Fibroblast of villous mesenchyme (primary cell): ENCODE data around the gene SMAD6. TPM values are rescaled to one million over a fixed set of nuclear protein-coding genes. Genes with fewer than 3 reads are reported as not detected.
A peak's percentile ranks its signal among the peaks of the same experiment; 100 is the strongest.

Experiments used
- DNase-seq: peaks from one replicate; pipeline ENCODE4 v3.0.0-alpha.2; 2010; ENCODE audit warnings: low read depth
- H3K4me3 ChIP-seq: 2 replicates; pipeline ENCODE4 v1.5.1; 2011; ENCODE audit warnings: low read depth, mild to moderate bottlenecking, low read length
- total RNA-seq: library from RNA; depleted of rRNA; stranded (reverse); fragments of >200 nt; gene quantifications from 2 replicates; pipeline ENCODE4 v1.2.3, GENCODE V29; 2012
- TF ChIP-seq, protein P1 (sequence below): IDR thresholded peaks from 2 replicates; pipeline ENCODE4 v1.5.1; 2012; ENCODE audit warnings: low read depth, mild to moderate bottlenecking, low read length; ENCODE audit not compliant: insufficient read depth

SMAD6 gene
- total RNA-seq, 1 donor = 3.0 TPM

DNA sequence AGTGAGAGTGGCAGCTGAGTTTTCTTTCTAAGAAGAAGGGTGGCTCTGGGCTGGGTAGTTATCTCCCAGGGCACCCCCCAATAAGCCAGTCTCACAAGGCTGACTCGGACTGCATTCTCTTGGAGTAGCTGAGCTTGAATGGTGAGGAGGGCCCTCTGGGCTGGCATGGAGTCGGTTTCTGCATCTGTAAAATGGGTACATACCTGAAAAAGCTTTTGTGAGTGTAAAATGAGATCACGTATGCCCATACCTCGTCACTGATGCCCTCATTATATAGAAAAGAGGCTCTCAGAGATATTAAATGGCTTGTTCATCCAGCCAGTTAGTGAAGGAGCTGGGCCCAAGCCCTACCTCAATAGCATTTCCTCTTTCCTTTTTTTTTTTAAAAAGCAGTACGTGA, 41.2 kb downstream of the SMAD6 start:
- H3K4me3 ChIP-seq = no peak overlapping the region
- TF ChIP-seq, protein P1, sequence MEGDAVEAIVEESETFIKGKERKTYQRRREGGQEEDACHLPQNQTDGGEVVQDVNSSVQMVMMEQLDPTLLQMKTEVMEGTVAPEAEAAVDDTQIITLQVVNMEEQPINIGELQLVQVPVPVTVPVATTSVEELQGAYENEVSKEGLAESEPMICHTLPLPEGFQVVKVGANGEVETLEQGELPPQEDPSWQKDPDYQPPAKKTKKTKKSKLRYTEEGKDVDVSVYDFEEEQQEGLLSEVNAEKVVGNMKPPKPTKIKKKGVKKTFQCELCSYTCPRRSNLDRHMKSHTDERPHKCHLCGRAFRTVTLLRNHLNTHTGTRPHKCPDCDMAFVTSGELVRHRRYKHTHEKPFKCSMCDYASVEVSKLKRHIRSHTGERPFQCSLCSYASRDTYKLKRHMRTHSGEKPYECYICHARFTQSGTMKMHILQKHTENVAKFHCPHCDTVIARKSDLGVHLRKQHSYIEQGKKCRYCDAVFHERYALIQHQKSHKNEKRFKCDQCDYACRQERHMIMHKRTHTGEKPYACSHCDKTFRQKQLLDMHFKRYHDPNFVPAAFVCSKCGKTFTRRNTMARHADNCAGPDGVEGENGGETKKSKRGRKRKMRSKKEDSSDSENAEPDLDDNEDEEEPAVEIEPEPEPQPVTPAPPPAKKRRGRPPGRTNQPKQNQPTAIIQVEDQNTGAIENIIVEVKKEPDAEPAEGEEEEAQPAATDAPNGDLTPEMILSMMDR = no peak
- DNase-seq = no peak

DNA sequence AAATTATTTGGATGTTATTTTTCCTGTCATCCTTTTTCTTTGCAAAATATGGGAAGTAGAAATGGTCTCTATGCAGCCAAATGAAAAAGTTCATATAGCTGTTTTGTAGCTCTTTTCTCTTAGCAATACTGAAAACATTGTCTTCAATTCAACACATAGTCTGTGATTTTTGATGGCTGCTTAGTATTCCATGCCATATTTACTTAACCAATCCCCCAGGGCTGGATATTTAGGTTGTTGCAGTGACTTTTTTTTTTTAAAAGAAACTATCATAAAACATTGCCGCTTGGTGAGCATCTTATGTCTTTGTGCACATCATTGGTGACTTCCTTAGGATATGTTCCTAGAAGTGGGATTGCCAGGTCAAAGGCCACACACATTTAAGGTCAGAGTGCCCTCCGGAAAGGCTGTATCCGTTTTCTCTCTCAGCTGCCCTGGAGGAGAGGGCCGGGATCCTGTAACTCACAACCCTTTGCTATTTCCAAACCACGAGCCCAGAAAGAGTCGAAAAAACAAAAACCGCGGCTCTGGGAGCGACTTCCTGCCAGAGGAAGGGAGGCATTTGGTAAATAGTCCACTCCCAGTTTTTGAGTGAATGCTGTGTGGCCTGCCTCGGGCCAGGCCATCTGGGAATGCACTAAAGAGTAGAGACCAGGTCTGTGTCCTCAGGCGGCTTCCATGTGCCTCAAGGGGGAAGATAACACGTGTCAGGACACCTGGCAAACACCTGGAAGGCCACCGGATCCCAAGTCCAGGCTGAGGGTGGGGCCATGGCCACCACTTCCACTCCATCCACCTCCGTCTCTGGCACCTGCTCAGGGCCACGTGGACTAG, 41.9 kb downstream of the SMAD6 start:
- H3K4me3 ChIP-seq = no peak overlapping the region
- DNase-seq = peak; percentile 67
- TF ChIP-seq, protein P1 = no peak

GRCh38 chr15:66744610-66745279, 42.7 kb downstream of the SMAD6 start:
- H3K4me3 ChIP-seq = no peak overlapping the region
- DNase-seq = no peak
- TF ChIP-seq, protein P1 = peak; percentile 12

- TF ChIP-seq, protein P1 = no peak
- no peak overlapping the region for H3K4me3 ChIP-seq
- DNase-seq = no peak
Measured at GRCh38 chr15:66745530-66746230, 43.6 kb downstream of the SMAD6 start.

DNA sequence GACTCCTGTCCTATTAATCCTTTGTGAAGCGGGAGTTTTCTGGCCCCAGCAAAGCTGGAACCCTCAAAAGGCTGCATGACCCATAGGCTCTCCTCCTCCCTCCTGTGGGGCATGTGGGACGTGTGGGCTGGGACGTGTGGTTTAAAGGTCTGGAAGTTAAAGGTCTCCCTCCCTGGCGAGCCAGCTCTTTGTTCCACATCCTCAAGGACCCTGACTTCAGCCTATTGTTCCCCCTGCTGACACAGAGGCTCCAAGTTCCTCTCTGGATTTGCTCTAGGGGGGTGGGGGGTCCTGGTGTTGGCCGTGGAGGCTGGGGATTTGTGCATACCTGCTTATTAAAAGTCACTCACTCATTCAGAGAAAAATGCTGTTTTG, 44.2 kb downstream of the SMAD6 start:
- no peak overlapping the region for H3K4me3 ChIP-seq
- TF ChIP-seq, protein P1 = no peak
- DNase-seq = no peak

GRCh38 chr15:66747223-66747622, 45.2 kb downstream of the SMAD6 start:
- TF ChIP-seq, protein P1 = no peak
- DNase-seq = no peak
- H3K4me3 ChIP-seq = no peak overlapping the region
